ENCODE results near the gene SYT13.

SYT13 gene

GRCh38 chr11:45212566-45213315 is 73.4 kb downstream of the SYT13 start:
- 89% methylated on average over 30 of the region's 31 CpGs for WGBS
- no peaks in the 10 kb centered on the region for H3K79me1 ChIP-seq (replicated peaks; ENCODE audit: low read length, poor library complexity, severe bottlenecking)
- H3K4me1 ChIP-seq (ENCODE audit: control insufficient read depth, insufficient read depth, low read depth, low read length), result peaks cover 13% of the 10 kb centered on the region

GRCh38 chr11:45211732-45212131 is 74.4 kb downstream of the SYT13 start:
- H4K91ac ChIP-seq (ENCODE audit: low read length), result peak overlapping the region; percentile 86
- H3K4me3 ChIP-seq (ENCODE audit: insufficient read depth in 1 of 2, low read depth in 1 of 2, low read length in 2 of 2), result no peak overlapping the region
- H3K4me2 ChIP-seq (ENCODE audit: low read length, poor library complexity, severe bottlenecking), result no peak overlapping the region
- DNase-seq, result no peak
- H2BK120ac ChIP-seq (ENCODE audit: low read depth, low read length), result no peak overlapping the region
- H3K23ac ChIP-seq (ENCODE audit: low read length in 2 of 2), result no peak overlapping the region
- H2BK5ac ChIP-seq (ENCODE audit: low read depth, low read length, poor library complexity, severe bottlenecking), result no peak overlapping the region
- no peak overlapping the region for H3K9ac ChIP-seq (ENCODE audit: low read length)
- no peak overlapping the region for H3K18ac ChIP-seq (ENCODE audit: low read depth in 1 of 2, low read length in 2 of 2)
- no peak overlapping the region for H3K14ac ChIP-seq (ENCODE audit: low read length in 2 of 2)
- H4K8ac ChIP-seq (ENCODE audit: low read length), result no peak overlapping the region
- H3K4me1 ChIP-seq (ENCODE audit: control insufficient read depth, insufficient read depth, low read depth, low read length), result peaks cover 13% of the 10 kb centered on the region
- H3K27ac ChIP-seq (ENCODE audit: low read length, poor library complexity, severe bottlenecking), result no peak overlapping the region
- no peak overlapping the region for H2AK5ac ChIP-seq (ENCODE audit: low read length, severe bottlenecking)
- H2AFZ ChIP-seq (ENCODE audit: low read depth, low read length), result no peak overlapping the region
- H2BK15ac ChIP-seq (ENCODE audit: low read depth, poor library complexity, severe bottlenecking), result no peak overlapping the region
- H3K79me1 ChIP-seq (replicated peaks; ENCODE audit: low read length, poor library complexity, severe bottlenecking), result peaks cover 4% of the 10 kb centered on the region
- no peak overlapping the region for H3K4ac ChIP-seq (ENCODE audit: low read depth in 1 of 2, low read length in 2 of 2)
- H2BK12ac ChIP-seq (ENCODE audit: low read length in 2 of 2), result no peak overlapping the region
- H3K36me3 ChIP-seq (ENCODE audit: control insufficient read depth in 1 of 2, insufficient read depth in 2 of 2, low read depth in 1 of 2, low read length in 2 of 2), result peaks cover 0 to 35% of the 10 kb centered on the region in 2 experiments
- H3K27me3 ChIP-seq (ENCODE audit: control insufficient read depth in 1 of 2, insufficient read depth in 1 of 2, low read length in 2 of 2), result no peaks in the 10 kb centered on the region
- H3K9me3 ChIP-seq (ENCODE audit: control insufficient read depth, low read length), result no peaks in the 10 kb centered on the region
- 92% methylated on average over 9 of the region's 9 CpGs for WGBS

More at GRCh38 chr11:45212566-45213315, 73.4 kb downstream of the SYT13 start:
- no peak overlapping the region for H3K23ac ChIP-seq (ENCODE audit: low read length in 2 of 2)
- H3K14ac ChIP-seq (ENCODE audit: low read length in 2 of 2), result no peak overlapping the region
- H3K9me3 ChIP-seq (ENCODE audit: control insufficient read depth, low read length), result no peaks in the 10 kb centered on the region
- H2AK5ac ChIP-seq (ENCODE audit: low read length, severe bottlenecking), result no peak overlapping the region
- H4K8ac ChIP-seq (ENCODE audit: low read length), result no peak overlapping the region
- H3K4me2 ChIP-seq (ENCODE audit: low read length, poor library complexity, severe bottlenecking), result no peak overlapping the region
- DNase-seq, result no peak
- H3K27ac ChIP-seq (ENCODE audit: low read length, poor library complexity, severe bottlenecking), result no peak overlapping the region
- no peaks in the 10 kb centered on the region for H3K27me3 ChIP-seq (ENCODE audit: control insufficient read depth in 1 of 2, insufficient read depth in 1 of 2, low read length in 2 of 2)
- peak overlapping the region in 1 of 2 experiments; percentile 3 for H3K4me3 ChIP-seq (ENCODE audit: insufficient read depth in 1 of 2, low read depth in 1 of 2, low read length in 2 of 2)
- peak overlapping the region; percentile 77 for H4K91ac ChIP-seq (ENCODE audit: low read length)
- H2BK120ac ChIP-seq (ENCODE audit: low read depth, low read length), result no peak overlapping the region
- H2BK12ac ChIP-seq (ENCODE audit: low read length in 2 of 2), result peak overlapping the region in 1 of 2 experiments; percentile 55
- H2BK5ac ChIP-seq (ENCODE audit: low read depth, low read length, poor library complexity, severe bottlenecking), result no peak overlapping the region
- H2BK15ac ChIP-seq (ENCODE audit: low read depth, poor library complexity, severe bottlenecking), result peak overlapping the region; percentile 50
- H3K9ac ChIP-seq (ENCODE audit: low read length), result no peak overlapping the region
- peaks cover 0 to 35% of the 10 kb centered on the region in 2 experiments for H3K36me3 ChIP-seq (ENCODE audit: control insufficient read depth in 1 of 2, insufficient read depth in 2 of 2, low read depth in 1 of 2, low read length in 2 of 2)
- no peak overlapping the region for H3K4ac ChIP-seq (ENCODE audit: low read depth in 1 of 2, low read length in 2 of 2)
- no peak overlapping the region for H3K18ac ChIP-seq (ENCODE audit: low read depth in 1 of 2, low read length in 2 of 2)
- H2AFZ ChIP-seq (ENCODE audit: low read depth, low read length), result no peak overlapping the region

DNA sequence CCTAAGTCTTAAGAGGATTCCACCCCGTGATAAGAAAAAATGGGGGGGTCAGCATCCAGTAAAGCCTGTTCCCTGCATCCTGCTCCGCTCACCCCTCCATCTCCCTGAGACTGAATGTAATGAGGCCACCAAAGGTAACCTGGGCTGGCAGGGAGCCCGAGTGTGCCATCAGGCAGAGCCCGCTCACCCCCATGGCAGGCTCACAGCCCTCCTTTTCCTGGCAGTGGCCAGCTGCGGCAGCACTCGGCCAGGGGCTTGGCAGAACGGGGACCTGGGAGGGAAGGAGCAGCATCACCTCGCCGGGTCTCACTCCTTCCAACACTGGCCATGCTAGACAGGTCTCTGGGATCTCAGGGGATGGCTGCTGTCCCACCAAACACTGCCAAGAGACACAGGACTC is 75.3 kb downstream of the SYT13 start:
- Histone ChIP-seq H3K14ac (ENCODE audit: low read length in 2 of 2) (peak overlapping the region in 1 of 2 experiments; percentile 78), H3K23ac (ENCODE audit: low read length in 2 of 2) (no peak overlapping the region), H2BK5ac (ENCODE audit: low read depth, low read length, poor library complexity, severe bottlenecking) (no peak overlapping the region), H3K4me2 (ENCODE audit: low read length, poor library complexity, severe bottlenecking) (no peak overlapping the region), H3K27ac (ENCODE audit: low read length, poor library complexity, severe bottlenecking) (no peak overlapping the region), H4K8ac (ENCODE audit: low read length) (peak overlapping the region; percentile 70), H3K9ac (ENCODE audit: low read length) (no peak overlapping the region), H2AK5ac (ENCODE audit: low read length, severe bottlenecking) (no peak overlapping the region), H3K4me1 (ENCODE audit: control insufficient read depth, insufficient read depth, low read depth, low read length) (peaks cover 13% of the 10 kb centered on the region), H2BK120ac (ENCODE audit: low read depth, low read length) (no peak overlapping the region), H3K18ac (ENCODE audit: low read depth in 1 of 2, low read length in 2 of 2) (peak overlapping the region; percentile 87 to 93), H4K91ac (ENCODE audit: low read length) (peak overlapping the region; percentile 86), H2BK15ac (ENCODE audit: low read depth, poor library complexity, severe bottlenecking) (peak overlapping the region; percentile 66), H3K4ac (ENCODE audit: low read depth in 1 of 2, low read length in 2 of 2) (peak overlapping the region; percentile 79 to 94), H3K9me3 (ENCODE audit: control insufficient read depth, low read length) (no peaks in the 10 kb centered on the region), H3K4me3 (ENCODE audit: insufficient read depth in 1 of 2, low read depth in 1 of 2, low read length in 2 of 2) (no peak overlapping the region), H3K36me3 (ENCODE audit: control insufficient read depth in 1 of 2, insufficient read depth in 2 of 2, low read depth in 1 of 2, low read length in 2 of 2) (peaks cover 0 to 40% of the 10 kb centered on the region in 2 experiments), H3K79me1 (replicated peaks; ENCODE audit: low read length, poor library complexity, severe bottlenecking) (peaks cover 4% of the 10 kb centered on the region), H2AFZ (ENCODE audit: low read depth, low read length) (no peak overlapping the region), H3K27me3 (ENCODE audit: control insufficient read depth in 1 of 2, insufficient read depth in 1 of 2, low read length in 2 of 2) (no peaks in the 10 kb centered on the region), H2BK12ac (ENCODE audit: low read length in 2 of 2) (peak overlapping the region; percentile 65 to 95)
- 89% methylated on average over 7 of the region's 9 CpGs for WGBS
- DNase-seq, result no peak

DNA sequence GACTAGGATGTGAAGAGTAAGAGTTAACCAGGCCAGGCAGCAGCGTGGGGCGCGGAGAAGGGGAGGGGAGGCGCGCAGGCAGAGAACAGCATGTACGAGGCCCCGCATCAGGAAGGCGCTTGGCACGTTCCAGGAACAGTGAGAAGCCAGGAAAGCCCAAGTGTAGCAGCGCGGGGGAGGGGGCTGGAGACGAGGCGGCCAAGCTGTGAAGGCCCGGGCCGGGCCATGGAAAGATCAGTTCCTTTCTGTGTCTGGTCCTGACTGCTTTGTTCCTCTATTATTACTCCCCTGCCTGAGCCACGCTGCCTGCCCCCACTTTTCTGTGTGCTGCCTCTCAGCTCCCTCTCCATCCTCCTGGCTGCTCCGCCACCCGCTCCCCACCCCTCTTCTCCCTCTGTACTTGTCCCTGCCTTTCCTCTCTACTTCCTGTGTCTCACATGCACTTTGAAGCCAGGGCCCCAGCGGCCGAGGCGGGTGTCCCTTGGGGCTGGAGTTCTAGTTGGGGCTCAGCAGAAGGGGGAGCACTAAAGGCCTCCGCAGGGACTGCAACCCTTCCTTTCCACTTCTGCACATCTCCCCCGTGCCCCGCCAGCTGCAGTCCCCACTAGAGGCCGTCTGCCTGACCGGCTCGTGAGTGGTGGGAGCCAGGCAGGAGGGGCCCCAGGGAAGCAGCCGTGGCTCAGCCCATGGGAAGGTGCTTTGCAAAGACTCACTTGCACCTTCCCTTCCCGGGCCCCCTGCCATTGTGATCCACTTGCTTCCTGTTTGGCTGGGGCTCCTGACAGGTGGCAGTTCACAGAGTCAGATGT is 76.0 kb downstream of the SYT13 start:
- peak overlapping the region; percentile 94 for H4K8ac ChIP-seq (ENCODE audit: low read length)
- no peak overlapping the region for H3K23ac ChIP-seq (ENCODE audit: low read length in 2 of 2)
- H3K9ac ChIP-seq (ENCODE audit: low read length), result peak overlapping the region; percentile 38
- H3K4me1 ChIP-seq (ENCODE audit: control insufficient read depth, insufficient read depth, low read depth, low read length), result peaks cover 13% of the 10 kb centered on the region
- H2AK5ac ChIP-seq (ENCODE audit: low read length, severe bottlenecking), result no peak overlapping the region
- peak overlapping the region; percentile 2 for H3K4me2 ChIP-seq (ENCODE audit: low read length, poor library complexity, severe bottlenecking)
- H4K91ac ChIP-seq (ENCODE audit: low read length), result peak overlapping the region; percentile 98
- peak overlapping the region; percentile 79 to 94 for H3K4ac ChIP-seq (ENCODE audit: low read depth in 1 of 2, low read length in 2 of 2)
- 7% methylated on average over 23 of the region's 29 CpGs for WGBS
- H2BK5ac ChIP-seq (ENCODE audit: low read depth, low read length, poor library complexity, severe bottlenecking), result no peak overlapping the region
- no peak overlapping the region for H3K14ac ChIP-seq (ENCODE audit: low read length in 2 of 2)
- H3K9me3 ChIP-seq (ENCODE audit: control insufficient read depth, low read length), result no peaks in the 10 kb centered on the region
- no peaks in the 10 kb centered on the region for H3K27me3 ChIP-seq (ENCODE audit: control insufficient read depth in 1 of 2, insufficient read depth in 1 of 2, low read length in 2 of 2)
- peak overlapping the region; percentile 81 for H2BK12ac ChIP-seq (ENCODE audit: low read length in 2 of 2)
- DNase-seq, result peak; percentile 79
- peak overlapping the region; percentile 93 for H2BK120ac ChIP-seq (ENCODE audit: low read depth, low read length)
- H3K4me3 ChIP-seq (ENCODE audit: insufficient read depth in 1 of 2, low read depth in 1 of 2, low read length in 2 of 2), result peak overlapping the region in 1 of 2 experiments; percentile 32
- peaks cover 0 to 47% of the 10 kb centered on the region in 2 experiments for H3K36me3 ChIP-seq (ENCODE audit: control insufficient read depth in 1 of 2, insufficient read depth in 2 of 2, low read depth in 1 of 2, low read length in 2 of 2)
- peak overlapping the region; percentile 91 for H2BK15ac ChIP-seq (ENCODE audit: low read depth, poor library complexity, severe bottlenecking)
- no peak overlapping the region for H3K27ac ChIP-seq (ENCODE audit: low read length, poor library complexity, severe bottlenecking)
- H3K79me1 ChIP-seq (replicated peaks; ENCODE audit: low read length, poor library complexity, severe bottlenecking), result peaks cover 4% of the 10 kb centered on the region
- peak overlapping the region; percentile 87 to 93 for H3K18ac ChIP-seq (ENCODE audit: low read depth in 1 of 2, low read length in 2 of 2)
- peak overlapping the region; percentile 54 for H2AFZ ChIP-seq (ENCODE audit: low read depth, low read length)

Data from mesenchymal stem cell (in vitro differentiated cells and primary cell).